ENCODE results near the gene ABHD6. TPM values are rescaled to one million over a fixed set of nuclear protein-coding genes. Genes with fewer than 3 reads are reported as not detected.

Gene ABHD6
- polyA plus RNA-seq, 1 experiment, result 9.2 TPM

DNA sequence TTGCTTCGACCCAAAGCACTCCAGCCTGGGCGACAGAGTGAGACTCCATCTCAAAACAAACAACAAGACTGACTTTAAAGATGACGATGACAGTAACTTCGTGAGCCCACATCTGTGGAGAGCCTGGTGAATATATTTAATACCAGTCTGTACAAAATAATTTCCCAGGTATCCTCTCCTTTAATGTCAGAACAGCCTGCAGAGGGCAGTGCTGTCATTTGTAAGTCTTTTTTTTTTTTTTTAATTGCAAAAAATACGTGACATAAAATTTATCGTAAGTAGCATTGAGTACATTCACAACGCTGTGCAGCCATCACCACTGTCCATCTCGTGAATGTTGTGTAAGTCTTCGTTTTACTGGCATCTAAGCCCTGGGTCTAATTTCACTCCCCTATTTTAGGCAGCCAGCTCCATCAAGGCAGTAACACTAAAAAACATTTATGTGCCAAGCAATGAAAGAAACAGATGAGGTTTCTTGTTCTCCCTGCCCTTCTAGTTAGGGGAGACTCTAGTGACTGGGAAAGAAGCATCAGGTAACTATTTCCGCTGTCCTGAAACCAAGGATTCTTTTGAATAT is 70.1 kb downstream of the ABHD6 start:
- no peak for DNase-seq (ENCODE audit: low read depth)

DNA sequence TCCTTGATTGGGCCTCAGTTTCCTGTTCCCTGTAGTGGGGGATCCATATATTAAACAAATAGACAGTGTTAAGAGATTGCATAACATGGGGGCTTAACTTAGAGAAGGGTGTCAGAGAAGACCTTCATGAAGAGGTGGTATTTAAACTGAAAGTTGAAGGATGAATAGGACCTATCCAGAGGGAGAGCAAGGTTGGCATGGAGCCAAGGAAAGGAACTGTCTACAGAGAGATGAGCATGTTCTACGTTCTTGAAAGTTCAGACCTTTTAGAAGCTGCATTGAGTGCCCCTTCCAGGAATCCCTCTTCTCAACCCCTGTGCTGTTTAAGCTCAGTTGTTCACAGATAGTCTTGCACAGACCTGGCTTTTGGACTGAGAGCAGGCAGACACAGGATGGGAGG is 71.1 kb downstream of the ABHD6 start:
- peaks cover 6% of the 10 kb centered on the region for H3K36me3 ChIP-seq (ENCODE audit: control insufficient read depth, insufficient read depth, low read length)
- TF ChIP-seq, protein P1, sequence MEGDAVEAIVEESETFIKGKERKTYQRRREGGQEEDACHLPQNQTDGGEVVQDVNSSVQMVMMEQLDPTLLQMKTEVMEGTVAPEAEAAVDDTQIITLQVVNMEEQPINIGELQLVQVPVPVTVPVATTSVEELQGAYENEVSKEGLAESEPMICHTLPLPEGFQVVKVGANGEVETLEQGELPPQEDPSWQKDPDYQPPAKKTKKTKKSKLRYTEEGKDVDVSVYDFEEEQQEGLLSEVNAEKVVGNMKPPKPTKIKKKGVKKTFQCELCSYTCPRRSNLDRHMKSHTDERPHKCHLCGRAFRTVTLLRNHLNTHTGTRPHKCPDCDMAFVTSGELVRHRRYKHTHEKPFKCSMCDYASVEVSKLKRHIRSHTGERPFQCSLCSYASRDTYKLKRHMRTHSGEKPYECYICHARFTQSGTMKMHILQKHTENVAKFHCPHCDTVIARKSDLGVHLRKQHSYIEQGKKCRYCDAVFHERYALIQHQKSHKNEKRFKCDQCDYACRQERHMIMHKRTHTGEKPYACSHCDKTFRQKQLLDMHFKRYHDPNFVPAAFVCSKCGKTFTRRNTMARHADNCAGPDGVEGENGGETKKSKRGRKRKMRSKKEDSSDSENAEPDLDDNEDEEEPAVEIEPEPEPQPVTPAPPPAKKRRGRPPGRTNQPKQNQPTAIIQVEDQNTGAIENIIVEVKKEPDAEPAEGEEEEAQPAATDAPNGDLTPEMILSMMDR (IDR thresholded peaks at IDR 0.05; ENCODE audit: insufficient read depth, low read depth, low read length), result no peak
- H3K27me3 ChIP-seq (ENCODE audit: control insufficient read depth, insufficient read depth, low read length), result no peaks in the 10 kb centered on the region
- POLR2A ChIA-PET, result no interaction called here
- H3K4me3 ChIP-seq (ENCODE audit: low read depth, low read length), result no peak overlapping the region
- CTCF ChIA-PET, result interaction anchor here (0.6 to 6.4 kb wide), 11 partner anchors 9 to 253 kb away, joined by 3 to 69 read pairs (median 32); partner anchors contain the start of genes ACOX2 and PXK
- no peak for DNase-seq (ENCODE audit: low read depth)

More for the DNA sequence above, 70.1 kb downstream of the ABHD6 start:
- ChIA-PET POLR2A (no interaction called here), CTCF (interaction anchor here (0.6 to 6.4 kb wide), 25 partner anchors 8 to 323 kb away, joined by 3 to 69 read pairs (median 9); partner anchors contain the start of genes ACOX2, KCTD6 and PXK)
- 0 out of 2 replicates have a peak, but pooled peaks cover 2% of the 10 kb centered on the region for H3K27me3 ChIP-seq (ENCODE audit: control insufficient read depth, insufficient read depth, low read length)
- TF ChIP-seq, protein P1 (IDR thresholded peaks at IDR 0.05; ENCODE audit: insufficient read depth, low read depth, low read length), result peak; percentile 49
- H3K36me3 ChIP-seq (ENCODE audit: control insufficient read depth, insufficient read depth, low read length), result peaks cover 5% of the 10 kb centered on the region
- H3K4me3 ChIP-seq (ENCODE audit: low read depth, low read length), result peak overlapping the region; percentile 77

DNA sequence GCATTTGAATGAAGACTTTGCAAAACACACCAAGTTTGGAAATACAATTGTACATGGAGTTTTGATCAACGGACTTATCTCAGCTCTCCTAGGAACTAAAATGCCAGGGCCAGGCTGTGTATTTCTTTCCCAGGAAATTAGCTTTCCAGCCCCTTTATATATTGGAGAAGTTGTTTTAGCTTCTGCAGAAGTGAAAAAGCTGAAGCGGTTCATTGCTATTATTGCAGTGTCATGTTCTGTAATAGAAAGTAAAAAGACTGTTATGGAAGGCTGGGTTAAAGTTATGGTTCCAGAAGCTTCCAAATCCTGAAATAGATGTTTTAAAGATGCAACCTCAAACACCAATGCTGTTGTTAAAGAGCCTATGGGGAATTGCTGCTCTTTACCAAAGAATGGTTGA is 80.2 kb downstream of the ABHD6 start:
- TF ChIP-seq, protein P1 (IDR thresholded peaks at IDR 0.05; ENCODE audit: insufficient read depth, low read depth, low read length), result no peak
- ChIA-PET CTCF (interaction anchor here (0.9 to 9.3 kb wide), 4 partner anchors 10 to 146 kb away, joined by 3 to 66 read pairs (median 16); partner anchors contain the start of genes HTD2 and RPP14), POLR2A (no interaction called here)
- H3K27me3 ChIP-seq (ENCODE audit: control insufficient read depth, insufficient read depth, low read length), result no peaks in the 10 kb centered on the region
- DNase-seq (ENCODE audit: low read depth), result no peak
- no peak overlapping the region for H3K4me3 ChIP-seq (ENCODE audit: low read depth, low read length)
- H3K36me3 ChIP-seq (ENCODE audit: control insufficient read depth, insufficient read depth, low read length), result peaks cover 4% of the 10 kb centered on the region

DNA sequence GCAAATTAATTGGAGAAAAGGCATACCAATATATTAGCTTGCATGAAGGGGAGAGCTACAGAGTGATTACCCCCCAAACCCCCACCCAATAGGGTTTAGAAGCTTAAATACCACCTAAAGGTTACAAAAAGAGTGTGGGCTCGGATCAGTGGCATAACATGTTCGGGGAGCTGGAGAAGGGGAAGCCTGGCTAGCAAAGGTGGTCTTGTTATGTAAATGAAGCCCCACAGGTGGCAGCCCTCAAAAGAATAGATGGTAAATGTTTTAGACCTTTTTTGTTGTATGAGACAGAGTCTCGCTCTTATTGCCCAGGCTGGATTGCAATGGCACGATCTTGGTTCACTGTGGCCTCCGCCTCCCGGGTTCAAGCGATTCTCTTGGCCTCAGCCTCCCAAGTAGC is 84.2 kb downstream of the ABHD6 start:
- ChIA-PET CTCF (interaction anchor here (0.9 to 9.3 kb wide), 9 partner anchors 9 to 122 kb away, joined by 3 to 66 read pairs (median 3); partner anchors contain the start of genes HTD2 and RPP14), POLR2A (no interaction called here)
- DNase-seq (ENCODE audit: low read depth), result no peak
- no peaks in the 10 kb centered on the region for H3K36me3 ChIP-seq (ENCODE audit: control insufficient read depth, insufficient read depth, low read length)
- H3K27me3 ChIP-seq (ENCODE audit: control insufficient read depth, insufficient read depth, low read length), result no peaks in the 10 kb centered on the region
- H3K4me3 ChIP-seq (ENCODE audit: low read depth, low read length), result no peak overlapping the region
- TF ChIP-seq, protein P1 (IDR thresholded peaks at IDR 0.05; ENCODE audit: insufficient read depth, low read depth, low read length), result no peak

DNA sequence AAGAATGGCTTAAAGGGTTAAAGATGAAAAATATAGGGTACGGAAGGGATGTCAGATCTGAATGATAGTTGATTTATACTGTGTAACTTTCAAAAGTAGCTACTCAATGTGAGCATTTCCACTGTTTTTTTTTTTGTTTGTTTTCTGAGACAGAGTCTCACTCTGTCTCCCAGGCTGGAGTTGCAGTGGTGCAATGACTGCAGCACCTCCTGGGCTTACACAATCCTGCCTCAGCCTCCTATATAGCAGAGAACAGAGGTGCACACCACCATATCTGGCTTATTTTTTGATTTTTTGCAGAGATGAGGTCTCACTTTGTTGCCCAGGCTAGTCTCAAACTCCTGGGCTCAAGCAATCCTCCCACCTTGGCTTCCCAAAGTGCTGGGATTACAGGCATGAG is 85.2 kb downstream of the ABHD6 start:
- ChIA-PET CTCF (interaction anchor here (0.6 to 9.3 kb wide), 8 partner anchors 8 to 97 kb away, joined by 3 to 66 read pairs (median 4); partner anchors contain the start of genes HTD2 and RPP14), POLR2A (no interaction called here)
- Histone ChIP-seq H3K27me3 (ENCODE audit: control insufficient read depth, insufficient read depth, low read length) (no peaks in the 10 kb centered on the region), H3K4me3 (ENCODE audit: low read depth, low read length) (no peak overlapping the region), H3K36me3 (ENCODE audit: control insufficient read depth, insufficient read depth, low read length) (no peaks in the 10 kb centered on the region)
- DNase-seq (ENCODE audit: low read depth), result no peak
- TF ChIP-seq, protein P1 (IDR thresholded peaks at IDR 0.05; ENCODE audit: insufficient read depth, low read depth, low read length), result no peak

All from BJ (cell line).